Activated CD4-positive, alpha-beta memory T cell treated with anti-CD3 and anti-CD28 coated beads for 36 hours (primary cell): ENCODE data around the gene ADAMTSL1. TPM values are rescaled to one million over a fixed set of nuclear protein-coding genes. Genes with fewer than 3 reads are reported as not detected.

Experiments used
- CTCF ChIA-PET: fragments of 350-600 bp; sonication (Branson Sonifier 250); formaldehyde crosslinking; loops from one replicate; lab custom pipeline; 2021; ENCODE audit warnings: antibody characterized with exemption, inconsistent platforms; lab: Charles Lee
- POLR2A ChIA-PET: fragments of 350-600 bp; sonication (Branson Sonifier 250); formaldehyde crosslinking; loops from one replicate; lab custom pipeline; 2021; ENCODE audit warnings: antibody characterized with exemption; lab: Charles Lee
- DNase-seq: peaks from one replicate; pipeline ENCODE4 v3.0.0-alpha.2; 2020
- H3K27ac Mint-ChIP-seq: one replicate; pipeline ENCODE4 v1.8.0; 2021; ENCODE audit warnings: mixed read lengths
- H3K27me3 Mint-ChIP-seq: one replicate; pipeline ENCODE4 v1.8.0; 2021; ENCODE audit warnings: mixed read lengths
- H3K36me3 Mint-ChIP-seq: one replicate; pipeline ENCODE4 v1.8.0; 2021; ENCODE audit warnings: mixed read lengths
- H3K4me1 Mint-ChIP-seq: one replicate; pipeline ENCODE4 v1.8.0; 2021; ENCODE audit warnings: low read depth, mixed read lengths
- H3K4me3 Mint-ChIP-seq: one replicate; pipeline ENCODE4 v1.8.0; 2021; ENCODE audit warnings: mild to moderate bottlenecking, mixed read lengths
- H3K9me3 Mint-ChIP-seq: one replicate; pipeline ENCODE4 v1.8.0; 2021; ENCODE audit warnings: mixed read lengths
- intact Hi-C: fragments of 100-400 bp; cut with micrococcal nuclease; formaldehyde crosslinking; loops from one replicate; pipeline ENCODE4 v1.15.1; 2023
- total RNA-seq, 2 experiments: library from RNA; stranded (reverse); gene quantifications; one replicate each; pipeline ENCODE4 v1.2.3, GENCODE V29; 2021

The ADAMTSL1 gene
- total RNA-seq, 2 experiments from 2014 or later: not detected

DNA sequence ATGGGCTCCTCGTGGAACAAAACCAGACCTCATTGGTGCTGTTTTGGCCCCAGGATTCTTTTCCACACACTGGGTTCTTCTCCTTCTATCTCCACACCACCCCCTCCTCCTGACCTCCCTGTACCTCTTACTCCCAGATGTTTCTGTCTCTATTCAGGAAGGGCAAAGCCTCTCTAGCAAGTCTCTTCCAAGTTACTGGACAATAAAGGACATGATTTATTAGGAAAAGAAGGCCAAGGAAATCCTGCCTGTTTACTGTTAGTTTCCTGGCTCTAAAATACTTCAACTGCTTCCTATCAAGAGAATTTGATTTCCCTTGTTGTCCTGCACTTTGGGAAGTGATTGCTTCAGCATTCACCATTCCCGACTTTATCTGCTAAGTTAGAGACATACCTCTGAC is 297.1 kb downstream of the ADAMTSL1 start:
- intact Hi-C loops: no loop called here
- ChIA-PET POLR2A (no interaction called here), CTCF (no interaction called here)
- Mint-ChIP-seq H3K27ac (no peak overlapping the region), H3K9me3 (no peaks in the 10 kb centered on the region), H3K36me3 (no peaks in the 10 kb centered on the region), H3K27me3 (no peaks in the 10 kb centered on the region), H3K4me1 (no peaks in the 10 kb centered on the region), H3K4me3 (no peak overlapping the region)
- DNase-seq: no peak

DNA sequence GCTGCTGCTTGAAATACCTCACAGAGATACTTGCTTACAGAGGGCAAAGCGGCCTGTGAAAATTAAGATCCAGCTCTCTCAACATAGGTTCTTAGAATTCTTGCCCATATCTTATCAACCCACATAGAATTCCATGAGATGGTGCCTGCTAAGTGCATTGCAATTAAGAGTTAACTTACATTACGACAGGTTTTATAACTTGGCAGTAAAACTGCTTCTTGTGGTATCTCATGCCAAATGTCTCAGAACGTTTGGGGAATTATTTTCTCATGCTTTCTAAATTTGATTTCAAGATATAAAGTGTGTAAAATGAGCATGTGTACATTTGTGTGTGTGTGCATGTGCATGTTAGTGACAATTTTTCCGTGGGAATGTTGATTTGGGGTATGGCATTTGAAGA is 297.8 kb downstream of the ADAMTSL1 start:
- POLR2A ChIA-PET: no interaction called here
- Mint-ChIP-seq H3K27me3 (no peaks in the 10 kb centered on the region), H3K4me3 (no peak overlapping the region), H3K27ac (no peak overlapping the region), H3K9me3 (no peaks in the 10 kb centered on the region), H3K36me3 (no peaks in the 10 kb centered on the region), H3K4me1 (no peaks in the 10 kb centered on the region)
- intact Hi-C loops: no loop called here
- CTCF ChIA-PET: no interaction called here
- DNase-seq: no peak

DNA sequence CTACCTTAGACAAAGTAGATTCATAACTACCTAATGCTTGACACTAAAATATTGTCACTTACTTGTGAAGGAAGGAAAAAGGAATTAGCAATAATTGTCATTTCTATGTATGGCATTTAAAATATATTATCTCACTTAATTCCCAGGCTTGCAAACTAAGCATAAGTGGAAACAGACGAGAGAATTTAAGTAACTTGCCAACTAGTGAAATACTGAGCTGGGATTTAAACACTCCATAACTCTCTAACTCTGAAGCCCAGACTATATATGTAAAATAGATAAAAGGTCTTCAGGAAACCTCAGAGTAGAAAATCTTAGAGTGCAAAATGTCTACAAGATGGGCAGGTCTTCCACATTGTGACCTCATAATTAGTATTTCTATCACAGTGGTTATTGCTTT is 301.3 kb downstream of the ADAMTSL1 start:
- CTCF ChIA-PET: no interaction called here
- no peaks in the 10 kb centered on the region for H3K36me3 Mint-ChIP-seq
- H3K4me1 Mint-ChIP-seq: no peaks in the 10 kb centered on the region
- no peak overlapping the region for H3K27ac Mint-ChIP-seq
- no peak for DNase-seq
- intact Hi-C loops: no loop called here
- no peak overlapping the region for H3K4me3 Mint-ChIP-seq
- POLR2A ChIA-PET: no interaction called here
- no peaks in the 10 kb centered on the region for H3K9me3 Mint-ChIP-seq
- H3K27me3 Mint-ChIP-seq: no peaks in the 10 kb centered on the region

DNA sequence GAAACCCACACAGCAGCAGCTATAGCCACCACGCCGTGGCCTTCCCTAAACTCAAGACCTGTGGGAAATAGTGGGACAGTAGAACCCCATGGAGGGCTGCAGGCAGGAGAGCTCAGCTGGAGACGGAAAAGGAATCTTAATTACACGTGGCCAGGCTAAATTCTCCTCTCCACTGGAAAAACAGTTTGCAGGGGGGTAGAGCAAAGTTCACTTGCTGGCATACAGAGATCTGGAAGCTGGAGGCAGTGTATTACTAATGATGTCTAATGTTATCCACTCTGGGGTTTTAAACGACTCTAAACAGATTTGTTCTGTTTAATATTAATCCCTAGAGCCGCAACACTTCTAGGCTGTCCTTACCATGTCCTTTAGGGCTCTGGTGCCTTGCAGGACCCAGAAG is 302.0 kb downstream of the ADAMTSL1 start:
- no peak overlapping the region for H3K4me3 Mint-ChIP-seq

DNA sequence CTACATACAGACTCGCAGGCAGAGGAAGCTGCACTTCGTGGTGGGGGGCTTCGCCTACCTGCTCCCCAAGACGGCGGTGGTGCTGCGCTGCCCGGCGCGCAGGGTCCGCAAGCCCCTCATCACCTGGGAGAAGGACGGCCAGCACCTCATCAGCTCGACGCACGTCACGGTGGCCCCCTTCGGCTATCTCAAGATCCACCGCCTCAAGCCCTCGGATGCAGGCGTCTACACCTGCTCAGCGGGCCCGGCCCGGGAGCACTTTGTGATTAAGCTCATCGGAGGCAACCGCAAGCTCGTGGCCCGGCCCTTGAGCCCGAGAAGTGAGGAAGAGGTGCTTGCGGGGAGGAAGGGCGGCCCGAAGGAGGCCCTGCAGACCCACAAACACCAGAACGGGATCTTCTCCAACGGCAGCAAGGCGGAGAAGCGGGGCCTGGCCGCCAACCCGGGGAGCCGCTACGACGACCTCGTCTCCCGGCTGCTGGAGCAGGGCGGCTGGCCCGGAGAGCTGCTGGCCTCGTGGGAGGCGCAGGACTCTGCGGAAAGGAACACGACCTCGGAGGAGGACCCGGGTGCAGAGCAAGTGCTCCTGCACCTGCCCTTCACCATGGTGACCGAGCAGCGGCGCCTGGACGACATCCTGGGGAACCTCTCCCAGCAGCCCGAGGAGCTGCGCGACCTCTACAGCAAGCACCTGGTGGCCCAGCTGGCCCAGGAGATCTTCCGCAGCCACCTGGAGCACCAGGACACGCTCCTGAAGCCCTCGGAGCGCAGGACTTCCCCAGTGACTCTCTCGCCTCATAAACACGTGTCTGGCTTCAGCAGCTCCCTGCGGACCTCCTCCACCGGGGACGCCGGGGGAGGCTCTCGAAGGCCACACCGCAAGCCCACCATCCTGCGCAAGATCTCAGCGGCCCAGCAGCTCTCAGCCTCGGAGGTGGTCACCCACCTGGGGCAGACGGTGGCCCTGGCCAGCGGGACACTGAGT is 303.2 kb downstream of the ADAMTSL1 start:
- intact Hi-C loops: no loop called here
- POLR2A ChIA-PET: no interaction called here
- no peak overlapping the region for H3K27ac Mint-ChIP-seq
- DNase-seq: no peak
- no peaks in the 10 kb centered on the region for H3K36me3 Mint-ChIP-seq
- CTCF ChIA-PET: interaction anchor here (0.6 kb wide), 1 partner anchor 53 kb away, joined by 3 read pairs; no protein-coding TSS in a partner anchor
- no peaks in the 10 kb centered on the region for H3K4me1 Mint-ChIP-seq
- no peak overlapping the region for H3K4me3 Mint-ChIP-seq
- peaks cover 1% of the 10 kb centered on the region for H3K27me3 Mint-ChIP-seq
- no peaks in the 10 kb centered on the region for H3K9me3 Mint-ChIP-seq

More for the DNA sequence above, 302.0 kb downstream of the ADAMTSL1 start:
- Mint-ChIP-seq H3K9me3 (no peaks in the 10 kb centered on the region), H3K36me3 (no peaks in the 10 kb centered on the region), H3K27me3 (no peaks in the 10 kb centered on the region), H3K27ac (no peak overlapping the region), H3K4me1 (no peaks in the 10 kb centered on the region)
- ChIA-PET CTCF (no interaction called here), POLR2A (no interaction called here)
- DNase-seq: no peak
- intact Hi-C loops: no loop called here

DNA sequence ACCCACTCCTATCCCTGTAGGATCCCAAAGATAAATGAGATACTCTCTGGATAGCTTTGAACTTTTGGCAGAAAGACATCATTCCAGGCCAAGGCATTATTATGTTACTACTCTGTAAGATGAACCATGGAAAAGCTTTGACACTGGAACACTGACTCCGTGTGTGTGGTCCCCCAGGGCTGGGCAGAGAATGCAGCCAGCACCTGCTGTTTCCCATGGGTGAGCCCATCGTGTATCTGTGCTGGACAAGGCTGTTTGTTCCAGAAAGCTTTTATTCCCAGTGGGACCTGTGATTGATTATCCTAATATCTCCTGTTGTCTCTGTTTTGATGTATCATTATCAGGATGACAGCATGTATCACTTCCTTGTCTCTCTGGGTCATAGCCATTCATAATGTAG is 304.2 kb downstream of the ADAMTSL1 start:
- H3K36me3 Mint-ChIP-seq: no peaks in the 10 kb centered on the region
- no peak for DNase-seq
- H3K27me3 Mint-ChIP-seq: peaks cover 7% of the 10 kb centered on the region
- ChIA-PET CTCF (interaction anchor here (0.6 kb wide), 1 partner anchor 54 kb away, joined by 3 read pairs; no protein-coding TSS in a partner anchor), POLR2A (no interaction called here)
- no peaks in the 10 kb centered on the region for H3K9me3 Mint-ChIP-seq
- H3K4me3 Mint-ChIP-seq: no peak overlapping the region
- intact Hi-C loops: no loop called here
- no peak overlapping the region for H3K27ac Mint-ChIP-seq
- H3K4me1 Mint-ChIP-seq: no peaks in the 10 kb centered on the region

DNA sequence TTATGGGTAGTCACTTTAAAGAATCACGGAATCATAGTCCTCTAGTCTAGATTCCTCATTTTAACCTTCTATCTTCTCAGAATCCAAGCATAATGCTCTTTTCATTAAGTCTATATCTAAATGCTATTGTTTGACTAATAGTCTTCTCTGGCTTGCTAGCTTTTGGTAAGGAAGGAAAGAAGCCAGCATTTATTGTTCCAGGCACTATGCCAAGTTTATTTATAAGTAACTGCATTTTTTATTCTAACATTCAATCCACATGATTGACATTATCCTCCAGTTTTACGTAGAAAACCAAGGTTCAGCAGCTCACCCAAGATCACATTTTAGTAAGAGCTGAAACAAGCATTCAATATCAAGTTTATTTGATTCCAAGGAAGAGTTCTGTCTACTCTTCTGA is 304.9 kb downstream of the ADAMTSL1 start:
- H3K4me3 Mint-ChIP-seq: no peak overlapping the region
- peaks cover 7% of the 10 kb centered on the region for H3K27me3 Mint-ChIP-seq
- POLR2A ChIA-PET: no interaction called here
- CTCF ChIA-PET: no interaction called here
- H3K36me3 Mint-ChIP-seq: no peaks in the 10 kb centered on the region
- H3K27ac Mint-ChIP-seq: no peak overlapping the region
- intact Hi-C loops: no loop called here
- H3K4me1 Mint-ChIP-seq: no peaks in the 10 kb centered on the region
- no peaks in the 10 kb centered on the region for H3K9me3 Mint-ChIP-seq
- DNase-seq: no peak

DNA sequence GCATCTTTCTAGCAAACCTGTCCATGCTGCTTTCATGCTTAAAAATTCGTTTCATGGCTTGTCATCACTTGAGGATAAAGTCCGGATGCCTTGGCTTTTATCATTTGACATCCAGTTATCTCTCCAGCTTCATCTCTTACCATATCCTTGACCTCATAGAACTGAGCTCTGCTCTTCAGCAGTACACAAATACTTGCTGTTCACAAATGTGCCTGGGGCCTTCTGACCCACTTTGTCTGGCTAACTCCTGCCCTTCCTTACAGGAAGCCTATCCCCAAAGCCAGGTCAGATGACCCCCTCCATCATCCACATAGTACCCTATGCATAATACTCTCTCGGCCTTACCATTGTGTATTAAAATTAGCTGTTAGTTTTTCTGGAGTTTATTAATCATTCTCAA is 310.0 kb downstream of the ADAMTSL1 start:
- no peak for DNase-seq
- Mint-ChIP-seq H3K27me3 (peaks cover 7% of the 10 kb centered on the region), H3K4me1 (no peaks in the 10 kb centered on the region), H3K4me3 (no peak overlapping the region), H3K9me3 (no peaks in the 10 kb centered on the region), H3K27ac (no peak overlapping the region), H3K36me3 (no peaks in the 10 kb centered on the region)
- CTCF ChIA-PET: no interaction called here
- POLR2A ChIA-PET: no interaction called here
- intact Hi-C loops: no loop called here

DNA sequence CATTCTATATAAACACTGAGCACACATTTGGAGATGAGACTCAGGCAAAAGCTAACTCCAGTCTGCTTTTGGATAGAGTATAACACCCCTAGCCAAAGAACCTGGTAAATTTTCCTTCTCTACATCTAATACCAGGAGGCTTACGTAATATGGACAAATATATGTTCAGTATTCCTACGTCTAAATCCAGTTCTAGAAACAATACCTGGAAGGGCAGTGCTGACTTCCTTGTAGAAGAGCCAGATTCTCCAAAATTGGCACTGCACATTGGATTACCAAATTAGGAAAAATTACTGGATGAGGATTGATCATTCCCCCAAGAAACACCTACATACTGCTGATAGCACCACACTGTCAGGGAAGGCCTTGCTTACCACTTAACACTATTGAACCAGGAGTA is 311.7 kb downstream of the ADAMTSL1 start:
- no peaks in the 10 kb centered on the region for H3K9me3 Mint-ChIP-seq
- CTCF ChIA-PET: no interaction called here

DNA sequence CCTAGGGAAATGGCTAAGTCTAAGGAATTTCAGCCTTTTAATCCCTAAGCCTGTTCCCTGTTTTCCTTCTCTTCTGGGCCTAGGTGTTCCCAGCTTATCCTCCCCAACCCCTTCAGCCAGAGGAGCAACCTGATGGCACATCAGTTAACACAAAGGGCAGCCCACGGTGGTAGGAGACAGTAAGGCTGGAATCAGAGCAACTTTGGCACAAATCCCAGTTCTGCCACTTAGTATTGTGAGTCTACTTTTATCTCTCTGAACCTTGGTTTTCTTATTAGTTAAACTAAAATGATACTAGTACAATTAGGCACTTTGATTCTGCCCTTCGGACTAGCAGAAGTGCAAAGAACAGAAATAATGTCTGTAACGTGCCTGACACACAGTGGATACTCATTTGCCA is 312.2 kb downstream of the ADAMTSL1 start:
- POLR2A ChIA-PET: no interaction called here
- H3K27me3 Mint-ChIP-seq: peaks cover 7% of the 10 kb centered on the region
- CTCF ChIA-PET: no interaction called here

More for the DNA sequence above, 311.7 kb downstream of the ADAMTSL1 start:
- Mint-ChIP-seq H3K4me1 (no peaks in the 10 kb centered on the region), H3K36me3 (no peaks in the 10 kb centered on the region), H3K4me3 (no peak overlapping the region), H3K27ac (no peak overlapping the region), H3K27me3 (peaks cover 7% of the 10 kb centered on the region)
- POLR2A ChIA-PET: no interaction called here
- no peak for DNase-seq
- intact Hi-C loops: no loop called here

DNA sequence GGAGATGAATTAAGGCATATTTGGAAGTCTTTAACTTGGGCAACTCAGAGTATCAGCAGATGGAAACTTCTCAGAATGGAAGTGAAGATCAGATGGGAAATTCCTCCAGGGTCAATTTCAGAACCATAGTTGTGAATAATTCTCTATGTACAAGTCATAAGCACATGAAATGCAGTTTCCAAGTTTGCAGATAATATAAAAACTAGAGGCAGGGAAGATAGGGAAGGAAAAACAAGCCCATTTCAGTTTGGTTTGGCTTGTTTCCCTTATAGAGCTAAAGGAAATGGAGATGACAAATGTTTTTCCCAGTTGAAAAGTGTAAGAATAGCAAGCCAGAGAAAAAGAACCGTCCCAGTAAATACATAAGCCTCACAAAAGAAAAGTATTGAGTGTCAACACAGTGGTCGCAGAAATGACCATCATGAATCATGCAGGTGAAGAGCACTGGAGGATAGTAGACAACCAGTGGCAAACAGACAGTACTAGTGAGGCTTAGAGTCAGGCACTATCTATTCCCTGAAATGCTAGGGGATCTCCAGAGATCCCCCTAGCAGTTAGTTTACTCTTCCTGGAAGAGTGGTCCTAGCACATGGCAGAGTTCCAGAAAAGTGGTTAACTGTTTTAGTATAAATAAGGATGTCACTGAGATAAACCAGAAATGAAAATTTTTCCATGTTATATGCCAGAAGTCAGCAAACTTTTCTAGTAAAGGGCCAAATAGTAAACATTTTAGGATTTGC is 313.1 kb downstream of the ADAMTSL1 start:
- peaks cover 5% of the 10 kb centered on the region for H3K27me3 Mint-ChIP-seq
- H3K4me3 Mint-ChIP-seq: no peak overlapping the region
- no peaks in the 10 kb centered on the region for H3K36me3 Mint-ChIP-seq
- H3K4me1 Mint-ChIP-seq: no peaks in the 10 kb centered on the region
- CTCF ChIA-PET: no interaction called here
- H3K27ac Mint-ChIP-seq: no peak overlapping the region
- intact Hi-C loops: no loop called here
- H3K9me3 Mint-ChIP-seq: no peaks in the 10 kb centered on the region
- no peak for DNase-seq
- POLR2A ChIA-PET: no interaction called here

More for the DNA sequence above, 312.2 kb downstream of the ADAMTSL1 start:
- H3K9me3 Mint-ChIP-seq: no peaks in the 10 kb centered on the region
- intact Hi-C loops: no loop called here
- H3K4me3 Mint-ChIP-seq: no peak overlapping the region
- H3K27ac Mint-ChIP-seq: no peak overlapping the region
- H3K4me1 Mint-ChIP-seq: no peaks in the 10 kb centered on the region
- no peak for DNase-seq
- H3K36me3 Mint-ChIP-seq: no peaks in the 10 kb centered on the region

DNA sequence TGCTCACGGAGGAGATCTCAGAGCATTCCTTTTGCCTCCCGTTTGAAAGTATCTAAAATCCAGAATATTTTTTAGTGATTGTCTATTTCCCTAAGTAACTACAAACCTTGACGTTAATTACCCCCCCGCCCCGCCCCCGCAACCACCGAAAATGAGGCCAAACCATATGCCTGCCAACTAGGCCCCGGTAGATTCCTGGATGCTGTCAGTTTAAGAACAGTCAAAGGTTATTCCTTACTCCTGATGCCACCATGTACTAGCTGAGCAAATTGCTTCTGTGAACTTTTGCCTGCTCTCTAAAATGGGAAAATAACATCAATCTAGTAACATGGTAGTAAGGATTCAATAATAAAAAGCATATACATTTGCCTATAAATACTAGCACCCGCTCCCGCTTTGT is 314.3 kb downstream of the ADAMTSL1 start:
- ChIA-PET POLR2A (no interaction called here), CTCF (interaction anchor here (0.7 kb wide), 1 partner anchor 54 kb away, joined by 3 read pairs; no protein-coding TSS in a partner anchor)
- DNase-seq: no peak
- Mint-ChIP-seq H3K27me3 (no peaks in the 10 kb centered on the region), H3K27ac (no peak overlapping the region), H3K4me3 (no peak overlapping the region), H3K4me1 (no peaks in the 10 kb centered on the region), H3K9me3 (no peaks in the 10 kb centered on the region), H3K36me3 (no peaks in the 10 kb centered on the region)
- intact Hi-C loops: no loop called here
